Measurements from ENCODE around the gene KANK4.

The KANK4 gene

DNA sequence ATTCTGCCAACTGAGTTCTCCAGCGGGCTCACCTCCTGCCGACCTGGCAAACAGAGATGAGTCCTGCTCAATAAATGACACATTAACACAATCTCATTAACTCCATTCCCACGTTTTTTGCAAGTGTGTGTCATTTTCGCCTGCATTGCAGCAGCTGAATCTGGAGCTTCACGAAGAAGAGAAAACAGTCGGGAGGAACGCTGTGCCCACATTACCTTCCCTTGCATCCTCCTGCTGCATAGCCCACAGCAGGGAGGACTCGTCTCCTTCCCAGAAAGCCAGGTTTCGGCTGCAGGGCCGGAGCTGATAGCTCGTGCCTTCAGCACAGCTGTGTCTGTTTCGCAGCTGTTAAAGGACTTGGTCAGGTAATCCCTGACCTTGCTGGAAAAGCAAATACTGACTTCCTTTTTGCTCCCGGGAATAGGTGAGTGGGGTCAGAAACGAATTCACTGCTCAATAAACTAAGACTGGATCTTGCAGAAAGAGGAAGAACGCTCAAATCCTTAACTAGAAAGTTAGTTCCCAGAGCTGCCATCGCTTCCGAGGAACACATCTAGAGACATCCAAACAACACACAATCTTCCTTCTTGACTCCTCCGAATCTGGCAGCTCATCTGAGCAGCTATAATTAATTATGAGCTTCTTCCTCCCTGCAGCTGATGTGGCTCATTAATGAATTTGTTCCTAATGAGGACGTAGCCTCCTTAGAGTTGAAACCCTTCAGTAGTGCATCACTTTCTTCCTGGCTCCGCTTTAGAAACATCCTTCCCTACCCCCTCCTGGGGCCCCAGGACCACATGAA lies 33.0 kb downstream of the KANK4 start:
- peak; percentile 23 for DNase-seq (ENCODE audit: low read depth)
- TF ChIP-seq, protein P1, sequence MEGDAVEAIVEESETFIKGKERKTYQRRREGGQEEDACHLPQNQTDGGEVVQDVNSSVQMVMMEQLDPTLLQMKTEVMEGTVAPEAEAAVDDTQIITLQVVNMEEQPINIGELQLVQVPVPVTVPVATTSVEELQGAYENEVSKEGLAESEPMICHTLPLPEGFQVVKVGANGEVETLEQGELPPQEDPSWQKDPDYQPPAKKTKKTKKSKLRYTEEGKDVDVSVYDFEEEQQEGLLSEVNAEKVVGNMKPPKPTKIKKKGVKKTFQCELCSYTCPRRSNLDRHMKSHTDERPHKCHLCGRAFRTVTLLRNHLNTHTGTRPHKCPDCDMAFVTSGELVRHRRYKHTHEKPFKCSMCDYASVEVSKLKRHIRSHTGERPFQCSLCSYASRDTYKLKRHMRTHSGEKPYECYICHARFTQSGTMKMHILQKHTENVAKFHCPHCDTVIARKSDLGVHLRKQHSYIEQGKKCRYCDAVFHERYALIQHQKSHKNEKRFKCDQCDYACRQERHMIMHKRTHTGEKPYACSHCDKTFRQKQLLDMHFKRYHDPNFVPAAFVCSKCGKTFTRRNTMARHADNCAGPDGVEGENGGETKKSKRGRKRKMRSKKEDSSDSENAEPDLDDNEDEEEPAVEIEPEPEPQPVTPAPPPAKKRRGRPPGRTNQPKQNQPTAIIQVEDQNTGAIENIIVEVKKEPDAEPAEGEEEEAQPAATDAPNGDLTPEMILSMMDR (IDR thresholded peaks at IDR 0.05; ENCODE audit: insufficient read depth, low read depth, low read length, missing control alignments) = no peak
- no peak overlapping the region for H3K4me3 ChIP-seq (ENCODE audit: low read length)

- no peak for DNase-seq (ENCODE audit: low read depth)
- TF ChIP-seq, protein P1 (IDR thresholded peaks at IDR 0.05; ENCODE audit: insufficient read depth, low read depth, low read length, missing control alignments) = no peak
Observed at GRCh38 chr1:62285440-62285839, 33.8 kb downstream of the KANK4 start.

GRCh38 chr1:62283986-62284385 lies 35.2 kb downstream of the KANK4 start:
- TF ChIP-seq, protein P1 (IDR thresholded peaks at IDR 0.05; ENCODE audit: insufficient read depth, low read depth, low read length, missing control alignments) = no peak
- H3K4me3 ChIP-seq (ENCODE audit: low read length) = no peak overlapping the region
- no peak for DNase-seq (ENCODE audit: low read depth)

More at GRCh38 chr1:62285440-62285839, 33.8 kb downstream of the KANK4 start:
- no peak overlapping the region for H3K4me3 ChIP-seq (ENCODE audit: low read length)

DNA sequence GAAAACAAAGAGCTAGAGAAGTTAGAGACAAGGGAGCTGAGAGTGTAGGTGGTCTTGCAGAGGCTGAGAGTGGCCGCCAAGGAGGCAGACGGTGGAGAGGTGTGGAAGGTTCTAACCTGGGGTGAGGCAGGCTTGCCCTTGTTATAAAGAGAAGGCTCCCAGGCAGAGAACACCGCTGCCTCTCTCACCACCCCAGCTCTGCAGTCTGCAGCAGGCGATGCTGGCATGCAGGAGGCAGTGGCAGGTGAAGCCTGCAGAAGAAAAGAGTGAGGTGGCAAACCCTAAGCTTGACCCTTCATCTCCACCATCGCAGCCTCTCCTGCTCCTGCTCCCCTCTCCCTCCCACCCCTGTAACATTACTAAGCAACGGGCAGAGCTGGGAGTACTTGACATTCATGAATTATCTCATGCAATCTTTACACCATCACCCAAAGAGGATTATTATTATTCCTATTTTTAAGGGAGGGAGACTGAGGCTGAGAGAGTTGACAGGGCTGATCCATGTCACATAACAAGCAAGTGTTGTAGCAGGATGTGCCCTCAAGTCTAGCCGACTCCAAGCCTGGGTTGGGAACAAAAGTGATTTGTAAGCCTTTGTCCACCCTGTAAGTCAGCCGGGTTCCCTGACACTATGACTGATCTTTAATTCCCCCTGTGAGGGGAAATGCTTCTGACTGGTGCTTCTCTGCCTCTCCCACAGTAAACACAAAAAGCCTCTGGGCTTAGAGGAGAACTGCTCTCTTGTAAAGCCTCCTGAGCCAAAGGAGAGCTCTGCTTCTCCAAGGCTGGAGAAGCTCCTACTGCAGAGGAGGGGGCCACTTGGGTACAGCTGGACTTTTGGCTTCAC lies 36.1 kb downstream of the KANK4 start:
- DNase-seq (ENCODE audit: low read depth) = no peak
- no peak overlapping the region for H3K4me3 ChIP-seq (ENCODE audit: low read length)
- TF ChIP-seq, protein P1 (IDR thresholded peaks at IDR 0.05; ENCODE audit: insufficient read depth, low read depth, low read length, missing control alignments) = no peak

GRCh38 chr1:62281922-62282555 lies 37.2 kb downstream of the KANK4 start:
- TF ChIP-seq, protein P1 (IDR thresholded peaks at IDR 0.05; ENCODE audit: insufficient read depth, low read depth, low read length, missing control alignments) = no peak
- no peak for DNase-seq (ENCODE audit: low read depth)
- H3K4me3 ChIP-seq (ENCODE audit: low read length) = no peak overlapping the region

GRCh38 chr1:62280960-62281465 lies 38.2 kb downstream of the KANK4 start:
- no peak overlapping the region for H3K4me3 ChIP-seq (ENCODE audit: low read length)
- TF ChIP-seq, protein P1 (IDR thresholded peaks at IDR 0.05; ENCODE audit: insufficient read depth, low read depth, low read length, missing control alignments) = no peak
- no peak for DNase-seq (ENCODE audit: low read depth)
